ENCODE data around the gene NXPH2.

NXPH2 gene

DNA sequence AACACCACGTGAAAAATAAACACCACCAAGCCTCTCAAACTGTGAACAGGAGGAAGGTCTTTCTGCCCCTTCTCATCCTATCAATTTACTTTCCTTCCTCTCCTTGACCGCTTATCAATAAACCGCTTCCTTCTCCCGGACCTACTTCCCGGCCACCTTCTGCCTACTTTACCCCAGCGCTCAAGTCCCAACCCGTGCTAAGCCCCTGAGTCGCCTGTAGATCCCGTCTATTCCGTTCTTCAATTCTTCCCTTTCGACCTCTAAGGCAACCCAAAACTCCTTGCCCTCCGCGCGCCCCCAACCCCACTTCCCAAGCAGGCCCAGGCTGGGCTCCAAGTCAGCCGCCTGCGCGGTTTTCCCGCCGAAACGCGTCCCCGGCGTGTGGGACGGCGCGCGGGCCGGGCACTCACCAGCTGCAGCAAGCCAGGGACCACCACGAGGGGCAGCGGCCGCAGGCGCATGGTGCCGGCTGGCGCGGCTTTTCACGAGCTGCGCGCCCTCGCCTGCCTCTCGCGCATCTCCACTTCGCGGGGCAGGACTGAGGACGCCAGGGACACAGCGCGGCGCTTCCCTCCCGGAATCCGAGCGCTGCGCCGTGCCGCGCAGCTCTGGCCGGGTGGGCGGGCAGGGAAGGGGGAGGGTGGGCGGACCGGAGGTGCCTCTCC is at the start of gene NXPH2:
TSS of gene NXPH2 (minus strand) at position 610 of the 665 bp plus-strand sequence. CDS start at position 461, 149 bp downstream.
- DNase-seq (ENCODE audit: low read depth), result no peak

DNA sequence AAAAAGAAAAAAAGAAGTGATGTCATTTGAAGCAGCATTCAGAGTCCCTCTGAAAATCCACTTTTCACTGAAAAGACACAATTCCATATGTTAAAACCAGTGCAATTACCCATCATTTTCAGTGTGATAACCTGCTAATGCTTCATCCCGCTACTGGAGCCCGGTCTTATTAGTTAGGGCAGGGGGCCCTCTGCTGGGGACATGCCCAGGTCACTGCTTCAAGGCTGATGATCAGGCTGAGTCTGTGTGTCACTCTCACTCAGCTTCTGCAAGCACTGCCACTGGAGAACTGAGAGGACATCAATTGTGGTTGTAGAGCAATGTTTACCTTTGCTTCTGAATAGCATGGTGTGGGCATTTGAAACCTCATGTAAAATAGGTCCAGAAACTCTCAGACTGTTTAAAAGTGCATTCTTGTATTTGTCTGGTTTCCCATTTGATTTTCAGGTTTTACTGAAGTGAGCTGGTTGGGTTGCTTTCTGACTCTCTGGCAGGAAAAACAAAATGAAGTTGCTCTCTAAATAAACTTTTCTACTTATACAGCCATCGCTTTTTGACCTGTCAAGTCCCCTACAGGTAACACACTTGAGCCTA is 49.2 kb upstream of the NXPH2 start:
- no peak for DNase-seq (ENCODE audit: low read depth)

DNA sequence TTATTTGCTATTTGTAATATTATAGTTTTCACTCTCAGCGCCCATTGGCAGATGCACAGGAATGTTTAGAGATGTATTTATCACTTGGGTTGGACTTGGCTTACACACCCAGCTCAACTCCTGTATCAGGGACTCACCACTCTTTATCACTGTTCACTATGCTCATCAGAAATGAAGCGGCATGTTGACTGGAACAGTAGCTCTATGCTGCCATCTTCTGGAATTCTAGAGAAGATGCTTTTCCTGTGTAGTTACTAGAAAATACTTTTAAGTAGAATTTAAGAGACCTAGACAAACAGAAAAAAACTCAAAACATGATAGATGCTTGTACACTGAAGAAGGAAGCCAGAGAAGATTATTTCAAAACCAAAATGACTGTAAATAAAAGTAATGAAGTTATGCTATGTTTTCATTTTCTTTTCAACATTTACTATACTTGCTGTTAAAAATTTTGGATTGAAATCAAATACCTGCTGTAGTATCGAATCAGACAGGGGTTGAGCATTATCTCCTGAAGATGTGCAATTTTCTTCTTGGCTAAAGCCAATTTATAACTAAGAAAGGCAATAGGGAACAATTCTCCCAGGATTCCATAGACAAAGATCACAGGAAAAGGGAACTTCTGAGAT is 47.4 kb upstream of the NXPH2 start:
- DNase-seq (ENCODE audit: low read depth), result no peak

DNA sequence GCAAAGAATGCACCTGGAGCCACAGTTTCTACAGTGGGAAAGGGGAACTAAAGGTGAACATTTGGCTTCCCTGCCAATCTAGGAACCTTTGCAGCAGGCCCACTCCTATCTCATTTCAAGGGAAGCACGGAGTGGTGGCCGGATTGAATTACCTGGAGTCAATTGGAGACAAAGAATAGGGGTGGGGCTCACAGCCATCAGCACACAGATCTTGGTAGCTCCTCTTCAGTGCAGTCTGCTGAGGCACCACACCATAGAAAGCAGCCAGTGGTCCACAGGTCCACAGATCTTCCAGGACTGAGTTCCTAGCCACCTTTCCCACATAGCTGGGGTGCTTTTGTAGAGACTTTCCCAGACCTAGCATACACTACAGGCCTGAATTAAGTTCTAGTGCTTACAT is 43.5 kb upstream of the NXPH2 start:
- DNase-seq (ENCODE audit: low read depth), result no peak

DNA sequence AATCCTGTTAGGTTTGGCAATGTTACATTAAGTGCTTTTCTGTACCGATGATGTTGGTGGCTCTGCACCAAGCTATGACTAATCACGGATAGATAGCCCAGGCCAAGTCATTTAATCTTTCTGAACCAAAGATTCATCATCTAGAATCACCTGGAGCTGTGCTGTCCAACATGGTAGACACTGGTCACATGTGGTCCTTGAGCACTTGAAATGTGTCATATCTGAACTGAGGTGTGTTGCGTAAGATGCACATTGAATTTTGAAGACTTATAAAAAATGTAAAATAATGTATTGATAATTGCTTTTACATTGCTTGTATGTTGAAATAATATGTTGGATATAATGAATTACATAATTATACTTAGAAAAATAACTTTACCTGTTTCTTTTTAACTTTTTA is 39.8 kb upstream of the NXPH2 start:
- no peak for DNase-seq (ENCODE audit: low read depth)

DNA sequence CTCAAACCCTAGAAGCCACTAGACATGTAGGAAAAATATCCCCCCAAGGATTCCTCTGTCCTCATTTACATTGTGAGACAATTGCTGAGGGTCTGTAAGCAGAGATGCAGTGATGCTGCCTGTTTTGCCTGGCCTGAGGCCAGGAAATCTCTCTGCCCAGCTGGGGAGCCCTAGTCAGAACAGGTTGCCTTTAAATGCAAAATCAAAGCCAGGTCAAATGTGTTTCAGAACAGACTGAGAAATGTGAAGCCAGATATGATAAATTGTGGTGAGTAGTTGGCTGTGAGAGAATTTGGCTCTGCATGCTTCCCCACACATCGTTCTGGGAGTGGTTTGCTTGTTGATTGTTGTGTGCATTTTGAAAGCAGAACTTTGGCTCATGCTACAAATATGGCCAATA is 38.4 kb upstream of the NXPH2 start:
- no peak for DNase-seq (ENCODE audit: low read depth)

DNA sequence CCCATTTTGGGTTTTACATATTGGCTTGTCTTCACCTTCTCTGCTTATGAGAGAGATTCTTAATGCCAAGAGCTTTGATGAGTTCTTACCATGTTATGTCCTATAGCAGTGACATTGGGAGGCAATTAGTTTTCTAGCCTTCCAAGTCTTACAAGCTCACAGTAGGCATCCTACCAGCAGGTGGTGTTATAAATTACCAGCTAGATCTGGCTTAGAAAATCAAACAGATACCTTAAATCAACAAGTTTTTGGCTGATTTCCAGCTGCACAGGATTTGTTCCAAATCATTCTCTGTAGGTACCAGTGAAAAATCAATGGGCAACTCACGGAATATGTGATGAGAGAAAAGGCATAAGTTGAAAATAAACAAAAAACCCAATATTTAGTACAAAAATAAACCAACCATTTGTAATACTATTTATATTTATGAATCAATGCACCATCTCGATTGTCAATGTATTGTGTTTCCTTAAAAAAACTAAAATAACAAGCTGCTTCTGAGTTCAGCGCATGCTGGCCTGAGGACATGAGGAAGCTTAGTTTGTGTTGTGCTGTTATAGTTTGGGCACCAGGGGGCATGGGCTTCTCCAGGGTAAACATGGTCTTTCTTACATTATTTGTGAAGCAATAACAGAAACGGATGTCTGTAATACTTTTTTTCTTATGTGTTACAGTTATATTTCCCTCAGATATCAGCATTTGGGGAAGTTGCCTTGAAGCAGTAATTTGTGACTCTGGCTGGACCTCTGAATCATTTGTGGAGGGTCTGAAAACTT is 34.1 kb upstream of the NXPH2 start:
- DNase-seq (ENCODE audit: low read depth), result no peak

DNA sequence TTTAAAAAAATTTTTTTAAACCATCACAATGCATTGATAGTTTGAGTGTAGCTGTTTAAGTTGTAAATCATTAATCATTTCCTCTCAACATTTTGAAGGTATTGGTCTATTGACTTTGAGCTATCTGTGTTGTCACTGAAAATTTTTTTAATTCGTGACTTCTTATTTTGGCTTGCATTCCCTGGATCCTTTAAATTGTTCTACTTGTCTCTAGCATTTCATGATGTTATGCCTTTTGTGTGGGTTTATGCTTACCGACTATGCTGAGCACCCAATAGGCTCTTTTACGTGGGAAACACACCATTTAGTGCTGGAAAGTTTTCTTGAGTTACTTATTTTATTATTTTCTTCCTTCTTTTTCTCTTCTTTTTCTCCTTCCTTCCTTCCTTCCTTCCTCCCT is 31.2 kb upstream of the NXPH2 start:
- no peak for DNase-seq (ENCODE audit: low read depth)

DNA sequence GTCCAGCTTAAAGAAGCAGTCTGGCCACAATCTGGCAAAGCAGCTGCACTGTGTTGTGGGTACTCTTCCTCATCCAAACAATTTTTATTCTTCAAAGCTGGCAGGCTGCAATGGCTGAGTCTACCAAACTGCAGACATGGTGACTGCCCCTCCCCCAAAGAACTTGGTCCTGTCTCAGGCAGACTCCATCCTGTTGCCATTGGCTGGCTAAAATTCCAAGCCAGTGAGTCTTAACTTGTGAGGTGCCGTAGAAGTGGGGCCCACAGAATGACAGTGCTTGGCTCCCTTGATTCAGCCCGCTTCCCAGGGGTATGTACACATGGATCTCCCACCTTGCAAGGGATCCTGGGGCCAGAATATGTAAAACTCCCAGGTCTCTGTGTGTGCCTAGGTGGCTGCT is 14.5 kb upstream of the NXPH2 start:
- no peak for DNase-seq (ENCODE audit: low read depth)

DNA sequence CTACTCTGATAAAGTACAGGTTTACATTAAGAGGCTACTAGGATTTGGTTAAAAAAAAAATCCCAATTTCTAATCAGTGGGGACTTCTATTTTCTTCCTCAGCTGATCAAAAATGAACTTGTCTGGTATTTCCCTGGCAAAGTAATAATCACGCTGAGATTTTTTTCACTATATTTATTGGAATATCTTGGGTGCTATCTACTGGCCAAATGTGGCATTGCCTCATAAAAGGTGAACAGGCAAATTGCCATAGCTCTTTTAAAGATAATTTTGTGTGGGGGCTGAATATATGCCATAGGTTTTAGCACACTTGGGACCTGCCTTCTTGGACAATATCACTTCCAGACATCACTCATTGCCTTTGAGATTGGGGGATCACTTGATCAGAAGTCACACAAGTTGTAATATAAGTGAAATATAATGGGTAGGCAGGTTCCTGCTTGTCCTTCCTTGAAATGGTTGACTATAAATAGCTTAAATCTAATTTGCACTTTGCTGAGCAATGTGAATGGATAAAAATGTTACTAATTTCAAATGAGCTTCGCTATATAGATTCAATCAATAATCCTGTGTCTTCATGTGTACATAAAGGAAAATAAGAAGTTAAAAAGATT is 7.0 kb upstream of the NXPH2 start:
- DNase-seq (ENCODE audit: low read depth), result no peak

DNA sequence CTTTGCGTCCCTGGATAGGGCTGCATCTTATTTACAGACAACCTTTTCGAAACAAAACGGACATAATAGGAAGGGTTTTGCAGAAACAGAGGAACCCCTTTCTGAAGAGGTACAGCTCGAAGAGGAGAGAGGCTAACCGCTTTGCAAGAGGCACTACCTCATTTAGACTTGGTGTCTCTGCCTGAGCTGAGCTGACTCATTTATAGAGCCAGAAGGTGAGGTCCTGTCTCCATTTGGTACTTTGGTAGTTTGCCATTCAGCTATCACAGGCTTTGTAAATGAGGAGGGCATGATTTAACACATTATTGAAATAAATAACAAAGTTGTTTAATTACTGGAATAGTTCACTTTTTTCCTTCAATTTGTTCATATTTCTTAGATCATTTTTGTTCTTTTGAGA is 2.2 kb upstream of the NXPH2 start:
- no peak for DNase-seq (ENCODE audit: low read depth)

DNA sequence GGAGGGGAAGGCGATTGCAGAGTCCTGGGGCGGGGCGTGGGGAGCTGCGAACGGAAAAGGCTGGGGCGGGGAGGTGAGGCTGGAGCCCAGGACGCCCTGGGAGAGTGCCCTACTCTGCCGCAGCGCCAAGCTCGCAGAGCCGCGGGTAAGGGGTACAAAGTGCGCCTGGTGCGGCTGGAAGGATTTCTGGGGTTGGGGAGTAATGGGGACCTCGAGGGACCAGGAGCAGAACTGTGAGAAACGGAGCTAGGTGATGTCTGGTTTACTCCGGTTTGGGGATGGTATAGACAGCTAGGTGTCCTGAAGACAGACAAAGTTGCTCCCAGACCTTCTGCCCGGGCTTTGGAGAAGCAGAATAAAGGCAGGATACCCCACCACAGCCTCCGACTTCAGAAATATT is 718 bp upstream of the NXPH2 start:
- no peak for DNase-seq (ENCODE audit: low read depth)

DNA sequence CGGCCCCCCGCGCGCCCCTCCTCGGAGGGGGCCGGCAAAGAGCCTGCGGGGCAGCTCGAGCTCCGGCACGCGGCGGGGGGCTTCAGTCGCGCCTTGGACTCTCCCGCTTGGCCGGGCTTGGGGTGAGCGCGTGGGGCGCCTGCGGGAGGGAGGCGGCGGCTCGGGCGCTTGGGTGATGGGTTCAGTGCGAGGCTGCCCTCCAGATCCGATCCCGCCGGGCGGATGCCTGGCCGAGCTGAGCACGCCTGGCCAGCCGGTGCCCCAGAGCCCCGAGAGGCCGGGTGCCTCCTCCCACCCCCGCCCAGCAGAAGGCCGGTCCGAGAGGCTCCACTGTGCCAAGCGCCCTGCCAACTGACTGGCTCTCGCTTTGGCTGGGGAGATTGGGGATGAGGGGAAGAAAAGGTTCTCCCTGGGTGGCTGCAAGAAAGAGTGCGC is 273 bp upstream of the NXPH2 start:
- DNase-seq (ENCODE audit: low read depth), result no peak

DNA sequence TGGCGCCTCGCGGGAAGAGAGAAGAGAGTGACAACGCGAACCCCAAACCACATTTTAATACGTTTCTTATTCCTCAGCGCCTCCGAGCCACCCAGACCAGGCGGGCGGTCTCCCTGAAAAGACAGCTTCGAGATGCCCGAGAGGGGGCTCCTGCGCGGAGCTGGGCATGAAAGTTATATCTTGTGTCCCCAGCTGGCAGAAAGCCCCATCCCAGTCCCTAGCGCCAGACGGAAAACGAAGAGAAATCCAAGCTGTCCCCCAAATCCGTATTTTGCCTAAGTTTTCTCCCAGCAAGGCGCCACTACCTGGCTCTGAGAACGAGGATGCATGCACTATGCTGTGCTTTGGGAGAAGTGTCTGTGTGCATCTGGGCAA is 797 bp downstream of the NXPH2 start:
- DNase-seq (ENCODE audit: low read depth), result no peak

DNA sequence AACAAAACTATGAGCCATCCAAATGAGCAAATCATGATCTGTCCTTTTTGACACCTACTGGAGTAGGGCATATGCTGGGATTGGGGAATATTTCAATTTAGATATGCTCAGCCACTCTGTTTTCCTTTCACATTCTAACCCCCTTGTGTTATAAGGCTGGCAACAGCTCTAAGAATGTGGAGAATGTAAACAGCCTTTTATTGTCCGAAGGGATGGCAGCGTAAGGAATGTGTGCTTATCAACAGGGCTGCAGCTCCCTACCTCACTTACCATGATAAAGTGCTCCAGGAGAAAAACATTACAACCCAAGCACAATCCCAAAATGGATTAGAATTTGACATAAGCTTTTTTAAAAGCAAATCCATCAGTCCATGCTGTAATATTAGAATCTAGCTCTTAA is 2.2 kb downstream of the NXPH2 start:
- DNase-seq (ENCODE audit: low read depth), result no peak

DNA sequence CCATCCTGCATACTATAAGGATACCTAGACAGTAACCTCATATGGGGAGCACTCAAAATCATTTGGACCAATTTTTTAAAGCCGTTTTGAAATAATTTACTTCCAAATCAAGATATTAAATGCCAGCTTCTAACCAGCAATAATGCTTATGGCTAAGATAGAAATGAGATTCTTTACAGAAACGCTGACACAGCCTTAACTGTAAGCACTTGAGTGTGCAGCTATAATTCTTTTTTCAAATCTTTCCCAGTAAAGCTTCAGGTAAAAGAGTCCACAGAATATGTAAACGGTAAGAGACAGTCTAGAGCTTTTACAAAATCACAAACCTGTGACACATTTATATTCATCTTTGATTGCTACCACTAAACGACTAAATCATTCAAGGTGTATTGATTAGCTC is 4.5 kb downstream of the NXPH2 start:
- DNase-seq (ENCODE audit: low read depth), result no peak

DNA sequence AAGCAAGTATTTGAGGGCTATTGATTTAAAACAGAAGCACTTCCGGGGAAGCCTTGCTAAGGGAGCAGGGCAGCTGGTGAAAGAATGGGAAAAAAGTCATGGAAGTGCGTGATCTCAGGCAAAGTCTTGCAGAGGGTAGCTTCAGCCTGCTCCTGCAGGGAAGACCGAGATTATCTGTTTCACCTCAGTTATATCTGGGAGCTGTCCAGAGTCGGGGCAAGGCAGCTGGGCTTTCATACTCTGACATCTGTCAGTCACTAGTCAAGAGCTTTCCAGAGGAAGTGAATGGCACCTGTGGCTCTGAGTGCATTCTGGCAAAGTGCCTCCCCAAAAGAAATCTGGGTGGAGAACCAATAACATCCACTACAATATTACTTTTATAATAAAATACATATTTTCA is 8.7 kb downstream of the NXPH2 start:
- no peak for DNase-seq (ENCODE audit: low read depth)

DNA sequence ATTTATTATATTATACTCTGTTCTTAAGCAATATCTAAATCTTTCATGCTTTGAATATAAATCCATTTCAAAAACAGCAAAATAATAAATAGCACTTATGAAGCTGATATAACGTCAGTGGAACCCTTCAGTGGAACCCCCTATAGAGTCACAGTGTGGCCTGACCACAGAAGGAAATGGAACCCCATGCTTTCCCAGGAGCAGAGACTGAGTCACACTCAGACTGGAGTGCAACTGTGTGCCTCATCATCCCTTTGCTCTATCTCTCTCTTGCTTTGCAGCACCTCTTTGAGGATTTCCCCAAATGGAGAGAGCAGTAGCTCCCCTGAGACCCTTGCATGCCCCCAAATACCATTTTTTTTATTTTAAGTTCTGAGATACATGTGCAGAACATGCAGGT is 13.1 kb downstream of the NXPH2 start:
- DNase-seq (ENCODE audit: low read depth), result no peak

DNA sequence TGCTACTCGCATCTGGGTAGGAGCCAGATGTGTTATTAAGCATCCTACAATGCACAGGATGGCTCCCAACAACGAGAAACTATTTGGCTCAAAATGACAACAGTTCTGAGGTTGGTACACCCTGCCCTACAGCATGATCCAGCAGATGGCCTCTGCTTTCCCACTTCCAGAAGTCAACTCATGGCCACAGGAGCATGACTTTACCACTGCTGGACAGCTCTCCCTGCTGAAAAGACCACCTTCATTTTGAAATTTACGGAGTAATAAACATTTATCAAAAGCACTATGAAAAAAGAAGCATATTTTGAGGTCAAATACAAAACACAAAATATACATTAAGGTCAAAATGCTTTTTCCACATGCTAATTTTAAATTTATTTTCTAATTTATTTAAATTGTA is 13.7 kb downstream of the NXPH2 start:
- no peak for DNase-seq (ENCODE audit: low read depth)

DNA sequence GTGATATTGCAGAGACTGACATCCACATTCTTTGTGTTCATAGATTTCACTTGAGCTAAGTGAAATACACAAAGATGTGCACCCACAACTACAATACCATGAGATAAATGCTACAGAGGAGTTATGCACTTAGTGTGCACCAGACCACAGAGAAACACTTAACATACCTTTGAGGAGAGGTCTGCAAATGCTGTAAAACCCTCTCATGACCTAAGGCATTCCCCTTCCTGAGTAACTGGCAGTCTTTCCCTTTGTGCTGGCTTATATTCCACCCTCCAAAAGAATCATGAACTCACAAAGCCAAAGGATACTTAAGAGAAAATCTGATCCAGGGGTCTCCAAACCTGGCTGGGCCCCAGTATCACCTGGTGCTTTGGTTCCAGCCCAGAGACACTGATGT is 16.2 kb downstream of the NXPH2 start:
- no peak for DNase-seq (ENCODE audit: low read depth)

DNA sequence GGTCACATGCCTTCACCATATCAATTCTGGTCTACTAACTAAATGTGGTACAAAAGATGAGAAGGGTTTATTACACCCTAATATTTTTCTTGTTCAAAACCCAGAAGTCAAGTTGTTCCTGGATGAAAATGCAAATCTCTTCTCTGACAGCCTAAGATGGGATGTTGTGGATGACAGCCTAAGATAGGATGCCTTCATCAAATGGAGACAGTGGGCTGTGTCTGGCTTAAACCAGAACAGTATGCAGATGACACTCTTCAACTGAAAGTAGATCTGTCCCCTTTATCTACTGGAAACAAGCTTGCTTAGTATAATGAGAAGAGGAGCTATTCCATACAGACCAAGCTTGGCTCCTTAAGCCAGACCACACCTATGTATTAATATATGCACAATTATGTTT is 17.7 kb downstream of the NXPH2 start:
- no peak for DNase-seq (ENCODE audit: low read depth)

DNA sequence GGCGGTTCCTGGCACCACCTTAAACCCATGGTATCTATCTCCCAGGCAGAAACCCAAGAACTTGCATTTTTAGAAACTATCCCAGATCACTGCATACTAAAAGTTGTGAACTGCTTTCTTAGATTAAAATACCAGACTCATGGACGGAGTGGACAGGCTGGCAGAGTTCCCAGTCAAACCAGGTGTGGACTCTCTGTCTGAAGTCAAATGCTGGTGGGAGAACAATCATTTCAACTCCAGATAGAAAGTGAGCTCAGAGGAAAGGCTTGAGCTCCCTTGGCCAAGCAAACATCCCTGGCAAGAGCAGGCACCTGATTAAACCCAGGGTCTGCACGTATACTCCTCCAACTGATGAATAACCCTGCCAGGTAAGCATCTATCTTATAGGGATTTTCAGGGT is 19.5 kb downstream of the NXPH2 start:
- no peak for DNase-seq (ENCODE audit: low read depth)

DNA sequence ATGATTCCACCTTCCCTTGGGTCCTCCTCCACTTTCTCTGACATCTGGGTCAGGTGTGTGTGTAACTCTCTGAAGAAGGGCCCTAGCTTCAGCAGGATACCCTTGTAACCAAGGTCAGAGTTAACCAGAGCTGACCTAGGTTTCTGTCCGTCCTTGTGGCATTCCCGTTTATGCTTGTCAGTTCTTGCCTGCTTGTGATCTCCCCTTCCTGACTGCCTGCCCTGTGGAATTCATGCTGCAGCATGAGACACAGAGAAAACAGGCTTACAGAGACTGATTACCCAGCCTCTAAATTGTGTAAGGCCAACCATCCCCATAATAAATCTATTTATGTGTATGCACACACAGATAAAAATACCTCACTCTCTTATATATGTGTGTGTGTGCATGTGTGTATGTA is 22.8 kb downstream of the NXPH2 start:
- no peak for DNase-seq (ENCODE audit: low read depth)
